A549 (cell line): ENCODE measurements around the gene STRBP.

Experiments used
- CBX8 ChIP-seq: fragments of 200-600 bp; sonication (generic); IDR thresholded peaks from 2 replicates; pipeline ENCODE4 v1.6.1; 2016
- EP300 ChIP-seq, 2 experiments: fragments of >200 bp; sonication (Bioruptor Twin); formaldehyde crosslinking; IDR thresholded peaks; 2 replicates in 1 of 2; 3 replicates in 1 of 2; pipeline ENCODE4 v1.6.1; 2016 to 2017
- RFX5 ChIP-seq: fragments of 450-650 bp; IDR thresholded peaks from 2 replicates; pipeline ENCODE4 v1.7.1; 2014; ENCODE audit warnings: antibody characterized with exemption, mild to moderate bottlenecking, moderate library complexity
- TF ChIP-seq, protein P1 (sequence below): fragments of >200 bp; sonication (Bioruptor Twin); formaldehyde crosslinking; IDR thresholded peaks from 3 replicates; pipeline ENCODE4 v1.5.1; 2016

DNA sequence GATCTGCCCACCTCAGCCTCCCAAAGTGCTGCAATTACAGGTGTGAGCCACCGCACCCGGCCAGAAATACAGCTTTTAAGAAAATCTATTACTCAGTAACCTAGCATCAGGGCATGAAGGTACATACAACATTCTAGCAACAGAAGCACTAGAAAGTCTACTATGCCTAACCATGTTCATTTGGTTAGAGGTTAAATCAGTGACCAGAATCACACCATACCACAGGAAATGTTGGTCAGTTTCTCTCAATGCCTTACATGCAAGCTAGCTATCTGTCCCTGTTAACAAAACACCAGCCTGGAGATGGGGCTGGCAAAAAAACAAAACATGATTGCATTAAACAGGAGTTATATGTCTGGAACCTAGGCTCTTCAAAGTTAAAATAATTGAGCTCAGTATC lies 104.1 kb downstream of the STRBP start:
- TF ChIP-seq, protein P1, sequence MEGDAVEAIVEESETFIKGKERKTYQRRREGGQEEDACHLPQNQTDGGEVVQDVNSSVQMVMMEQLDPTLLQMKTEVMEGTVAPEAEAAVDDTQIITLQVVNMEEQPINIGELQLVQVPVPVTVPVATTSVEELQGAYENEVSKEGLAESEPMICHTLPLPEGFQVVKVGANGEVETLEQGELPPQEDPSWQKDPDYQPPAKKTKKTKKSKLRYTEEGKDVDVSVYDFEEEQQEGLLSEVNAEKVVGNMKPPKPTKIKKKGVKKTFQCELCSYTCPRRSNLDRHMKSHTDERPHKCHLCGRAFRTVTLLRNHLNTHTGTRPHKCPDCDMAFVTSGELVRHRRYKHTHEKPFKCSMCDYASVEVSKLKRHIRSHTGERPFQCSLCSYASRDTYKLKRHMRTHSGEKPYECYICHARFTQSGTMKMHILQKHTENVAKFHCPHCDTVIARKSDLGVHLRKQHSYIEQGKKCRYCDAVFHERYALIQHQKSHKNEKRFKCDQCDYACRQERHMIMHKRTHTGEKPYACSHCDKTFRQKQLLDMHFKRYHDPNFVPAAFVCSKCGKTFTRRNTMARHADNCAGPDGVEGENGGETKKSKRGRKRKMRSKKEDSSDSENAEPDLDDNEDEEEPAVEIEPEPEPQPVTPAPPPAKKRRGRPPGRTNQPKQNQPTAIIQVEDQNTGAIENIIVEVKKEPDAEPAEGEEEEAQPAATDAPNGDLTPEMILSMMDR = no peak
- TF ChIP-seq EP300 (IDR thresholded peaks at IDR 0.05) (no peak), RFX5 (no peak), CBX8 (no peak)
